K562 treated with DMSO at 1 percent for 48 hours (cell line): ENCODE data around the gene C19orf53. TPM values are rescaled to one million over a fixed set of nuclear protein-coding genes. Genes with fewer than 3 reads are reported as not detected.

Experiments
- total RNA-seq: library from RNA; unstranded; fragments of 300-600 nt; gene quantifications from 2 replicates; pipeline ENCODE4 v1.2.3, GENCODE V29; 2022; ENCODE audit warnings: low replicate concordance; ENCODE audit errors: extremely low read depth

C19orf53 gene
- not detected in 2 replicates for total RNA-seq

GRCh38 chr19:13774217-13775191 is at the start of gene C19orf53:
TSS of gene C19orf53 (plus strand) at chr19:13774456. CDS start at chr19:13774478, 22 bp downstream.

GRCh38 chr19:13764101-13764807 is 10.0 kb upstream of the C19orf53 start, which contains the start of gene MRI1:
TSS of gene MRI1 (plus strand) at chr19:13764522. CDS start at chr19:13764589, 67 bp downstream.

GRCh38 chr19:13794757-13795589 is 20.7 kb downstream of the C19orf53 start, which contains the start of gene ZSWIM4:
TSS of gene ZSWIM4 (plus strand) at chr19:13795443. CDS start at chr19:13795649, 206 bp downstream.

Other genes starting within 250 kb of the C19orf53 start
- not detected in 2 replicates for gene MRI1, start 9.9 kb upstream of the C19orf53 start, total RNA-seq
- not detected in 2 replicates for gene ZSWIM4, start 21.0 kb downstream of the C19orf53 start, total RNA-seq
- not detected in 2 replicates for gene NANOS3, start 102.7 kb downstream of the C19orf53 start, total RNA-seq
- not detected in 2 replicates for gene BRME1, start 131.7 kb downstream of the C19orf53 start, total RNA-seq
- not detected in 2 replicates for gene CC2D1A, start 131.7 kb downstream of the C19orf53 start, total RNA-seq
- gene PODNL1, start 164.0 kb downstream of the C19orf53 start, total RNA-seq, result not detected in 2 replicates
- gene DCAF15, start 178.1 kb downstream of the C19orf53 start, total RNA-seq, result not detected in 2 replicates
- gene RFX1, start 231.9 kb downstream of the C19orf53 start, total RNA-seq, result not detected in 2 replicates